Stimulated activated naive CD4-positive, alpha-beta T cell treated with Interleukin-2 at 50 U/mL for 16 hours (primary cell): ENCODE data around the gene CD4.
A peak's percentile ranks its signal among the peaks of the same experiment; 100 is the strongest.
"Not testable (repeated sequence)": the region's sequence is repeated elsewhere in the genome, so short reads cannot be mapped to it uniquely, and the experiment has no call there.

ENCODE experiments used
- DNase-seq: peaks from one replicate; lab custom pipeline; 2025; lab: John Stamatoyannopoulos, UW

The CD4 gene

GRCh38 chr12:6788972-6789924 is at the start of gene CD4:
TSS of gene CD4 (plus strand) at chr12:6789528. CDS start at chr12:6800139, 10,611 bp downstream.
- DNase-seq = peak; percentile 68

- DNase-seq = not testable (repeated sequence)
These were observed 47.2 kb upstream of the CD4 start for GRCh38 chr12:6742080-6742479.

GRCh38 chr12:6742834-6743233 is 46.5 kb upstream of the CD4 start:
- DNase-seq = no peak

- DNase-seq = not testable (repeated sequence)
These were observed 46.0 kb upstream of the CD4 start for GRCh38 chr12:6743300-6743699.

- DNase-seq = no peak
These were observed 43.4 kb upstream of the CD4 start for GRCh38 chr12:6745741-6746525.

- DNase-seq = no peak
These were observed 42.1 kb upstream of the CD4 start for GRCh38 chr12:6747216-6747615.

GRCh38 chr12:6748761-6749160 is 40.6 kb upstream of the CD4 start:
- no peak for DNase-seq

GRCh38 chr12:6750506-6750905 is 38.8 kb upstream of the CD4 start:
- no peak for DNase-seq

- no peak for DNase-seq
These were observed 37.6 kb upstream of the CD4 start for GRCh38 chr12:6751767-6752166.

GRCh38 chr12:6752167-6752920 is 37.0 kb upstream of the CD4 start:
- peak; percentile 32 for DNase-seq

- DNase-seq = peak; percentile 96
These were observed 36.2 kb upstream of the CD4 start, which contains the start of gene MLF2 for GRCh38 chr12:6752921-6753771. TSS of gene MLF2 (minus strand) at chr12:6753141. CDS start at chr12:6752334, 807 bp downstream.

GRCh38 chr12:6753772-6754356 is 35.5 kb upstream of the CD4 start:
- DNase-seq = no peak

- DNase-seq = no peak
These were observed 34.9 kb upstream of the CD4 start for GRCh38 chr12:6754411-6754810.

- no peak for DNase-seq
These were observed 32.2 kb upstream of the CD4 start for GRCh38 chr12:6757028-6757690.

- no peak for DNase-seq
These were observed 30.7 kb upstream of the CD4 start for GRCh38 chr12:6758506-6759095.

- no peak for DNase-seq
These were observed 29.6 kb upstream of the CD4 start for GRCh38 chr12:6759741-6760140.

GRCh38 chr12:6763380-6763779 is 25.9 kb upstream of the CD4 start:
- DNase-seq = no peak

- DNase-seq = peak; percentile 36
These were observed 25.1 kb upstream of the CD4 start for GRCh38 chr12:6764011-6764828.
